IMR-90 (cell line): ENCODE results near the gene RAD21L1. TPM values are rescaled to one million over a fixed set of nuclear protein-coding genes. Genes with fewer than 3 reads are reported as not detected.

Experiments
- ATAC-seq: fragments of 200-7000 bp; cut with Tn5 transposase; 2 replicates; pipeline ENCODE4 v1.9.1; 2020; ENCODE audit warnings: low read depth, mild to moderate bottlenecking, moderate library complexity
- BruUV-seq: library from RNA; stranded (reverse); fragments of 400-500 nt; replicated peaks from 2 replicates; lab custom pipeline; 2021; lab: Mats Ljungman, UMichigan
- CTCF ChIA-PET: fragments of 300-600 bp; formaldehyde crosslinking; extraction: SDS; loops from one replicate; lab custom pipeline; 2021; ENCODE audit warnings: antibody characterized with exemption; lab: Yijun Ruan, JAX
- POLR2A ChIA-PET: fragments of 300-600 bp; sonication (Branson Sonifier 250); formaldehyde crosslinking; loops from one replicate; lab custom pipeline; 2022; ENCODE audit warnings: antibody characterized with exemption; ENCODE audit not compliant: unreplicated experiment; lab: Charles Lee
- DNase-seq: peaks from one replicate; pipeline ENCODE4 v3.0.0; 2013
- H2AFZ ChIP-seq: replicated peaks from 2 replicates; pipeline ENCODE3; 2013; ENCODE audit warnings: low read length, mild to moderate bottlenecking; ENCODE audit not compliant: poor library complexity
- H2AK5ac ChIP-seq: 2 replicates; pipeline ENCODE4 v1.6.1; 2013; ENCODE audit warnings: low read depth, low read length, inconsistent platforms
- H2AK9ac ChIP-seq: replicated peaks from 2 replicates; pipeline ENCODE3; 2013; ENCODE audit warnings: mild to moderate bottlenecking, low read depth, low read length, moderate library complexity; ENCODE audit not compliant: poor library complexity
- H2BK120ac ChIP-seq: 2 replicates; pipeline ENCODE4 v1.6.1; 2013; ENCODE audit warnings: low read depth, low read length, inconsistent platforms
- H2BK15ac ChIP-seq: 3 replicates; pipeline ENCODE4 v1.6.1; 2013; ENCODE audit warnings: low read depth, low read length, inconsistent platforms
- H2BK20ac ChIP-seq: 2 replicates; pipeline ENCODE4 v1.6.1; 2013; ENCODE audit warnings: low read depth, mild to moderate bottlenecking, inconsistent platforms, low read length, moderate library complexity
- H2BK5ac ChIP-seq: 2 replicates; pipeline ENCODE4 v1.6.1; 2013; ENCODE audit warnings: mild to moderate bottlenecking, low read depth, low read length, inconsistent platforms; ENCODE audit not compliant: poor library complexity, severe bottlenecking
- H3K14ac ChIP-seq: replicated peaks from 2 replicates; pipeline ENCODE4 v1.6.1; 2013; ENCODE audit warnings: low read depth, low read length, inconsistent platforms
- H3K18ac ChIP-seq: 2 replicates; pipeline ENCODE4 v1.6.1; 2013; ENCODE audit warnings: low read depth, low read length, control low read depth
- H3K23ac ChIP-seq: 2 replicates; pipeline ENCODE4 v1.6.1; 2013; ENCODE audit warnings: low read depth, low read length, inconsistent platforms
- H3K27ac ChIP-seq: 2 replicates; pipeline ENCODE4 v1.5.1; 2013; ENCODE audit warnings: mild to moderate bottlenecking, control low read depth, low read length; ENCODE audit not compliant: insufficient read depth
- H3K27me3 ChIP-seq: 2 replicates; pipeline ENCODE4 v1.6.1; 2013; ENCODE audit warnings: low read length; ENCODE audit not compliant: control insufficient read depth, insufficient read depth
- H3K36me3 ChIP-seq: 2 replicates; pipeline ENCODE4 v1.6.1; 2013; ENCODE audit warnings: low read length, mixed read lengths; ENCODE audit not compliant: control insufficient read depth, insufficient read depth
- H3K4ac ChIP-seq: 2 replicates; pipeline ENCODE4 v1.6.1; 2013; ENCODE audit warnings: low read depth, low read length, inconsistent platforms
- H3K4me1 ChIP-seq: 2 replicates; pipeline ENCODE4 v1.6.1; 2013; ENCODE audit warnings: low read length, mixed read lengths; ENCODE audit not compliant: control insufficient read depth, insufficient read depth
- H3K4me2 ChIP-seq: 2 replicates; pipeline ENCODE4 v1.6.1; 2013; ENCODE audit warnings: low read depth, mild to moderate bottlenecking, control low read depth, low read length, moderate library complexity
- H3K4me3 ChIP-seq: 2 replicates; pipeline ENCODE4 v1.5.1; 2013; ENCODE audit warnings: low read depth, mild to moderate bottlenecking, control low read depth, low read length, moderate library complexity; ENCODE audit not compliant: insufficient read depth
- H3K56ac ChIP-seq: 2 replicates; pipeline ENCODE4 v1.6.1; 2013; ENCODE audit warnings: low read length, inconsistent platforms; ENCODE audit not compliant: insufficient read depth; ENCODE audit errors: extremely low read depth
- H3K79me1 ChIP-seq, 2 experiments: 2 replicates each; pipeline ENCODE4 v1.6.1; 2013; ENCODE audit warnings: low read length in 2 of 2, inconsistent platforms in 1 of 2, low read depth in 1 of 2
- H3K9ac ChIP-seq: 2 replicates; pipeline ENCODE4 v1.6.1; 2013; ENCODE audit warnings: low read depth, low read length, control low read depth
- H3K9me1 ChIP-seq: 2 replicates; pipeline ENCODE4 v1.6.1; 2013; ENCODE audit warnings: low read length, inconsistent platforms; ENCODE audit not compliant: insufficient read depth
- H3K9me3 ChIP-seq: 2 replicates; pipeline ENCODE4 v1.6.1; 2013; ENCODE audit warnings: low read length; ENCODE audit not compliant: control insufficient read depth, insufficient read depth
- H4K20me1 ChIP-seq: 2 replicates; pipeline ENCODE4 v1.6.1; 2013; ENCODE audit warnings: low read length, inconsistent platforms; ENCODE audit not compliant: insufficient read depth
- H4K5ac ChIP-seq: 2 replicates; pipeline ENCODE4 v1.6.1; 2013; ENCODE audit warnings: mild to moderate bottlenecking, low read depth, low read length, control low read depth
- H4K8ac ChIP-seq, 2 experiments: 2 replicates each; pipeline ENCODE4 v1.6.1; 2013; ENCODE audit warnings: low read depth in 2 of 2, low read length in 2 of 2, control low read depth in 1 of 2, inconsistent platforms in 1 of 2
- H4K91ac ChIP-seq: 2 replicates; pipeline ENCODE4 v1.6.1; 2013; ENCODE audit warnings: low read depth, low read length, inconsistent platforms; ENCODE audit not compliant: insufficient read depth
- BHLHE40 ChIP-seq: fragments of 150-350 bp; IDR thresholded peaks from 2 replicates; pipeline ENCODE4 v1.6.1; 2016; ENCODE audit warnings: mild to moderate bottlenecking, low read depth, low read length
- CEBPB ChIP-seq: IDR thresholded peaks from 2 replicates; pipeline ENCODE4 v1.6.1; 2012; ENCODE audit warnings: low read depth, low read length, improper control_type of control experiment
- CHD1 ChIP-seq: IDR thresholded peaks from 2 replicates; pipeline ENCODE4 v1.6.1; 2012; ENCODE audit warnings: low read depth, low read length, improper control_type of control experiment
- FOS ChIP-seq: fragments of 150-350 bp; IDR thresholded peaks from 2 replicates; pipeline ENCODE4 v1.6.1; 2016; ENCODE audit warnings: low read depth, low read length
- MAFK ChIP-seq: IDR thresholded peaks from 2 replicates; pipeline ENCODE4 v1.6.1; 2012; ENCODE audit warnings: low read depth, low read length, improper control_type of control experiment
- MAZ ChIP-seq: IDR thresholded peaks from 2 replicates; pipeline ENCODE4 v1.6.1; 2012; ENCODE audit warnings: low read depth, mild to moderate bottlenecking, low read length, improper control_type of control experiment, moderate library complexity, borderline replicate concordance
- MXI1 ChIP-seq: IDR thresholded peaks from 2 replicates; pipeline ENCODE4 v1.6.1; 2012; ENCODE audit warnings: low read depth, mild to moderate bottlenecking, low read length, moderate library complexity, borderline replicate concordance
- NFE2L2 ChIP-seq: fragments of 150-350 bp; IDR thresholded peaks from 2 replicates; pipeline ENCODE4 v1.6.1; 2016; ENCODE audit warnings: low read depth, mild to moderate bottlenecking, low read length
- POLR2A ChIP-seq: IDR thresholded peaks from 2 replicates; pipeline ENCODE4 v1.6.1; 2012; ENCODE audit warnings: mild to moderate bottlenecking, low read depth, low read length
- RAD21 ChIP-seq: IDR thresholded peaks from 2 replicates; pipeline ENCODE4 v1.6.1; 2012; ENCODE audit warnings: low read length, improper control_type of control experiment
- RCOR1 ChIP-seq: IDR thresholded peaks from 2 replicates; pipeline ENCODE4 v1.6.1; 2012; ENCODE audit warnings: mild to moderate bottlenecking, low read length, improper control_type of control experiment; ENCODE audit not compliant: insufficient replicate concordance
- RFX5 ChIP-seq: IDR thresholded peaks from 2 replicates; pipeline ENCODE4 v1.8.0; 2012; ENCODE audit warnings: low read depth, mild to moderate bottlenecking, low read length, moderate library complexity
- SMC3 ChIP-seq: fragments of 150-350 bp; IDR thresholded peaks from 2 replicates; pipeline ENCODE4 v1.6.1; 2016; ENCODE audit warnings: low read depth, mild to moderate bottlenecking, antibody characterized with exemption, low read length, moderate library complexity
- WGBS, 2 experiments: methylation state at CpG; one replicate each; pipeline versions ENCODE4 v1.1.5 to v1.1.7; 2013; ENCODE audit warnings: missing lambda C conversion rate in 2 of 2; ENCODE audit not compliant: insufficient read length in 1 of 2; ENCODE audit errors: extremely low coverage in 2 of 2; 5-methylcytosine and 5-hydroxymethylcytosine counted together
- dilution Hi-C: fragments of 300-500 bp; cut with HindIII; formaldehyde crosslinking; loops from one replicate; pipeline ENCODE4 v1.14.3; 2018; ENCODE audit warnings: low sequenced_read_pairs; ENCODE audit not compliant: unreplicated experiment
- in situ Hi-C: fragments of 300-500 bp; cut with MboI; formaldehyde crosslinking; loops from 3 replicates; pipeline ENCODE4 v1.14.3; 2019; ENCODE audit warnings: low sequenced_read_pairs, inconsistent platforms, mixed read lengths
- intact Hi-C: fragments of 100-400 bp; cut with micrococcal nuclease; formaldehyde crosslinking; loops from 2 replicates; pipeline ENCODE4 v1.10.0; 2022
- polyA plus RNA-seq, 3 experiments: library from polyadenylated mRNA; depleted of rRNA; stranded (reverse); fragments of >200 nt; gene quantifications; 2 replicates each; pipeline ENCODE4 v1.2.3, GENCODE V29; 2012; ENCODE audit warnings: low replicate concordance in 1 of 3
- total RNA-seq: library from RNA; depleted of rRNA; stranded (reverse); fragments of >200 nt; gene quantifications from 2 replicates; pipeline ENCODE4 v1.2.3, GENCODE V29; 2012
- TF ChIP-seq, protein P1 (sequence below): conservative IDR thresholded peaks from 2 replicates; pipeline ENCODE4 v1.5.1; 2012; ENCODE audit warnings: mild to moderate bottlenecking, low read depth, low read length, improper control_type of control experiment
- TF ChIP-seq, protein P2 (sequence below): fragments of 150-350 bp; IDR thresholded peaks from 2 replicates; pipeline ENCODE4 v1.6.1; 2017; ENCODE audit warnings: mild to moderate bottlenecking, antibody characterized with exemption, low read length, low read depth
- TF ChIP-seq, protein P3 (sequence below): fragments of 150-350 bp; IDR thresholded peaks from 2 replicates; pipeline ENCODE4 v1.6.1; 2016; ENCODE audit warnings: low read depth, mild to moderate bottlenecking, low read length, moderate library complexity, borderline replicate concordance

Gene RAD21L1
- total and polyA plus RNA-seq, 2 of the 4 experiments (the other 2 are of a cell fraction): not detected

DNA sequence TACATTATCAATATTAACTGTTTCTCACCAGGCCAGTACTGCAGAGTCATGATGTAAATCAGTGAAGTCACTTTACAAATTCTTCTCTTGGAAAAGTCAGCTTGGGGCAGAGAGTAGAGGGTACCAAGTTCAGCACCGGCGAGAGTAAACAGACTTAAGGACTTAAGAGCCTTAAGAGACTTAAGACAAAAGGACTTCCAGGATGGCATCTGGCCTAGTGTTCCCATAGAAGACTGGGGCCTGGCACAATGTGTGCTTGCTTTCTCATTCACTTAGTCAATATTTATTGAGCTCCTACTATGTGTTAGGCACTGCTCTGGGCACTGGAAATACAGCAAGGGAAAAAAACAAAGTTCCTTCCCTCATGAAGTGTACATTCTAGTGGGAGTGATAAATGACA, 38.9 kb downstream of the RAD21L1 start:
- Histone ChIP-seq H3K79me1 (peaks cover 21 to 25% of the 10 kb centered on the region in 2 experiments), H2BK5ac (no peak overlapping the region), H3K56ac (no peak overlapping the region), H2BK20ac (no peak overlapping the region), H2AK9ac (no peak overlapping the region), H3K4me3 (no peak overlapping the region), H4K5ac (peak overlapping the region; percentile 55), H3K9ac (no peak overlapping the region), H4K91ac (no peak overlapping the region), H3K14ac (no peak overlapping the region), H2AK5ac (no peak overlapping the region), H3K9me1 (peaks cover 15% of the 10 kb centered on the region; the same call in 1 of the 2 replicates), H2BK120ac (no peak overlapping the region), H2BK15ac (no peak overlapping the region), H3K23ac (no peak overlapping the region), H3K36me3 (peaks cover 2% of the 10 kb centered on the region; the same call in 1 of the 2 replicates), H4K20me1 (no peaks in the 10 kb centered on the region), H3K4me2 (no peak overlapping the region), H3K27ac (no peak overlapping the region), H3K9me3 (no peaks in the 10 kb centered on the region), H3K4ac (no peak overlapping the region), H3K27me3 (peaks cover 2% of the 10 kb centered on the region; the same call in 1 of the 2 replicates), H3K18ac (no peak overlapping the region), H4K8ac (no peak overlapping the region; a peak in 1 of 4 replicates), H2AFZ (no peak overlapping the region), H3K4me1 (peaks cover 6% of the 10 kb centered on the region; the same call in 1 of the 2 replicates)
- in situ Hi-C loops (no loop called here), dilution Hi-C loops (no loop called here), intact Hi-C loops (no loop called here)
- ATAC-seq: no peak
- BruUV-seq: no TSS peak
- DNase-seq: no peak
- ChIA-PET CTCF (no interaction called here), POLR2A (no interaction called here)
- WGBS, 2 experiments: no CpG with 5 or more reads among the region's 2 CpGs
- TF ChIP-seq SMC3 (no peak), NFE2L2 (no peak), CEBPB (no peak), FOS (no peak), RAD21 (no peak), RFX5 (no peak), MAFK (no peak), POLR2A (no peak), MXI1 (no peak), CHD1 (no peak), BHLHE40 (no peak), MAZ (no peak), RCOR1 (no peak)
- TF ChIP-seq, protein P1, sequence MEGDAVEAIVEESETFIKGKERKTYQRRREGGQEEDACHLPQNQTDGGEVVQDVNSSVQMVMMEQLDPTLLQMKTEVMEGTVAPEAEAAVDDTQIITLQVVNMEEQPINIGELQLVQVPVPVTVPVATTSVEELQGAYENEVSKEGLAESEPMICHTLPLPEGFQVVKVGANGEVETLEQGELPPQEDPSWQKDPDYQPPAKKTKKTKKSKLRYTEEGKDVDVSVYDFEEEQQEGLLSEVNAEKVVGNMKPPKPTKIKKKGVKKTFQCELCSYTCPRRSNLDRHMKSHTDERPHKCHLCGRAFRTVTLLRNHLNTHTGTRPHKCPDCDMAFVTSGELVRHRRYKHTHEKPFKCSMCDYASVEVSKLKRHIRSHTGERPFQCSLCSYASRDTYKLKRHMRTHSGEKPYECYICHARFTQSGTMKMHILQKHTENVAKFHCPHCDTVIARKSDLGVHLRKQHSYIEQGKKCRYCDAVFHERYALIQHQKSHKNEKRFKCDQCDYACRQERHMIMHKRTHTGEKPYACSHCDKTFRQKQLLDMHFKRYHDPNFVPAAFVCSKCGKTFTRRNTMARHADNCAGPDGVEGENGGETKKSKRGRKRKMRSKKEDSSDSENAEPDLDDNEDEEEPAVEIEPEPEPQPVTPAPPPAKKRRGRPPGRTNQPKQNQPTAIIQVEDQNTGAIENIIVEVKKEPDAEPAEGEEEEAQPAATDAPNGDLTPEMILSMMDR: no peak
- TF ChIP-seq, protein P2, sequence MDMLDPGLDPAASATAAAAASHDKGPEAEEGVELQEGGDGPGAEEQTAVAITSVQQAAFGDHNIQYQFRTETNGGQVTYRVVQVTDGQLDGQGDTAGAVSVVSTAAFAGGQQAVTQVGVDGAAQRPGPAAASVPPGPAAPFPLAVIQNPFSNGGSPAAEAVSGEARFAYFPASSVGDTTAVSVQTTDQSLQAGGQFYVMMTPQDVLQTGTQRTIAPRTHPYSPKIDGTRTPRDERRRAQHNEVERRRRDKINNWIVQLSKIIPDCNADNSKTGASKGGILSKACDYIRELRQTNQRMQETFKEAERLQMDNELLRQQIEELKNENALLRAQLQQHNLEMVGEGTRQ: no peak
- TF ChIP-seq, protein P3, sequence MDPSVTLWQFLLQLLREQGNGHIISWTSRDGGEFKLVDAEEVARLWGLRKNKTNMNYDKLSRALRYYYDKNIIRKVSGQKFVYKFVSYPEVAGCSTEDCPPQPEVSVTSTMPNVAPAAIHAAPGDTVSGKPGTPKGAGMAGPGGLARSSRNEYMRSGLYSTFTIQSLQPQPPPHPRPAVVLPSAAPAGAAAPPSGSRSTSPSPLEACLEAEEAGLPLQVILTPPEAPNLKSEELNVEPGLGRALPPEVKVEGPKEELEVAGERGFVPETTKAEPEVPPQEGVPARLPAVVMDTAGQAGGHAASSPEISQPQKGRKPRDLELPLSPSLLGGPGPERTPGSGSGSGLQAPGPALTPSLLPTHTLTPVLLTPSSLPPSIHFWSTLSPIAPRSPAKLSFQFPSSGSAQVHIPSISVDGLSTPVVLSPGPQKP: no peak
